Epithelial cell of alveolus of lung (primary cell): ENCODE data around the gene ACY1. TPM values are rescaled to one million over a fixed set of nuclear protein-coding genes. Genes with fewer than 3 reads are reported as not detected.

Experiments
- total RNA-seq: library from RNA; depleted of rRNA; stranded (reverse); fragments of >200 nt; gene quantifications from 2 replicates; pipeline ENCODE4 v1.2.1, GENCODE V29; 2015

The ACY1 gene
- 26.8 and 74.0 TPM in 2 replicates for total RNA-seq

DNA sequence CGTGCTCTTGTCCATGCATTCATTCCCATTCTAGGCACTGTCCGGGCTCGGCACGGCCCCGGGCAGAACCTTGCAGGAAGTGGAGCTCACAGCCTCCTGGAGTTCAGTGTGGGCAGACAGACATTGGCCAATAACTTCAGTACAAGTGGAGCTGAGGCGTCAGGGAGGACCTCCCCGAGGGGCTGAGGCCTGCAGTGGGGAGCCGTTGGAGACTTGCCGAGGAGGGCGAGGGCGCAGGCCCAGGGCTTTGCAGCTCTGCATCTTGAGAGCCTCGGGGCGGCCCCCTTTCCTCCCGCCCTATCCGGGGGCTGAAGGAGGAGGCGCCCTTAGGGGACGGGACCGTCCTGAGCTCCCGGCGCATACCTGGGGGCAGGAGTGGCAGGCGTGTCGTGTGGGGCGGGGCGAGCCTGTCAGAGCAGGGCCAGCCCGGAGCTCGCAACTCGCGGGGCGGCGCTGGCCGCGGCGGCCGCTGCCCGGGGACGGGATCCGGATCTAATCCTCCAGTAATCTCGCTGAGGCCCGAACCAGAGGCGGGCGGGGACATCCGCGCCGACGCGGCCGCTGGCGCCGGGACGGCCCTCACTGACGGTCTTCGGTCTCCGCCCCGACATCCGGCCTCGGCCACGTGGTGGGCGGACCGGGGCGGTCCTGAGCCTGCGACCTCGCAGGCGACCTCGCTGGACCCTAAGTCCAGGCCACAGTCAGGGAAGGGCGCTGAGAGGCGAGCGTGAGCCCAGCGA lies at the start of gene ACY1:
Gene ACY1, plus strand, starts transcription at position 698 of the 740 bp plus-strand sequence. CDS start 530 bp downstream, outside the sequence.

DNA sequence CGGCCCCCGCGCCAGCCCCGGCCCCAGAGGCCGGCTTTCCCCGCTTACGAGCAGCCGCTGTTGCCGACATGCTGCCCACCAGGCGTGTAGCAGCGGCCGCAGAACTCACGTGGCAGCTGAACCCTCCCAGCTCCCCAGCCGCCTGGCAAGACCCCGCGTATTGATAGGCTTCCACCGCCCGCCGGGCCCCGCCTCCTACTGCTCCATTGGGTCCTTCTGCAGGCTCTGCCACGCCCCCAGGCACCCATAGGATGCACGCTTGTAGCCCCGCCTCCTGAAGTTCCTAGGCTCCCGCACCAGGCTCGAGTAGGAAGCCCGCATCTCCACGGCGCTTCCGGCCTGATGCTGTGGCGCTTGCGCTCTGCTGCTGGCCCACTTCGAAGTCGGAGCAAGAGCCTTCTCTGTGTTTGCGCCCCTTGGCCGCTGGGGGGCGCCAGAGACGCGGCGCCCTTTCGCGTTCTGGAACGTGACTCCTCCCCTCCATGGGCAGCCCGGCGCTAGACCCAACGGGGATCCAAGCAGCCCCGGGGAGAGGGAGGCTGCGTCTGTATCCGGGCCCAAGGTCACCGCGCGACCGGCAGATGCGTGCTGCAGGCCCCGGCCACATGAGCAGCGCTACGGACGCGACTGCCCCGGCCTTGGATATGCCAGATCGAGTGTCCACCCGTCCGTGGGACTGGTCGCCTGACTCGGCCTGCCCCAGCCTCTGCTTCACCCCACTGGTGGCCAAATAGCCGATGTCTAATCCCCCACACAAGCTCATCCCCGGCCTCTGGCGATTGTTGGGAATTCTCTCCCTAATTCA lies 41.3 kb upstream of the ACY1 start, which contains the start of the genes PARP3 and RRP9:
Gene PARP3, plus strand, starts transcription at position 566 of the 805 bp plus-strand sequence. CDS start 993 bp downstream, outside the sequence.
Gene RRP9, minus strand, starts transcription at position 107 of the 805 bp plus-strand sequence. Its CDS starts 37 bp downstream, at position 70.

DNA sequence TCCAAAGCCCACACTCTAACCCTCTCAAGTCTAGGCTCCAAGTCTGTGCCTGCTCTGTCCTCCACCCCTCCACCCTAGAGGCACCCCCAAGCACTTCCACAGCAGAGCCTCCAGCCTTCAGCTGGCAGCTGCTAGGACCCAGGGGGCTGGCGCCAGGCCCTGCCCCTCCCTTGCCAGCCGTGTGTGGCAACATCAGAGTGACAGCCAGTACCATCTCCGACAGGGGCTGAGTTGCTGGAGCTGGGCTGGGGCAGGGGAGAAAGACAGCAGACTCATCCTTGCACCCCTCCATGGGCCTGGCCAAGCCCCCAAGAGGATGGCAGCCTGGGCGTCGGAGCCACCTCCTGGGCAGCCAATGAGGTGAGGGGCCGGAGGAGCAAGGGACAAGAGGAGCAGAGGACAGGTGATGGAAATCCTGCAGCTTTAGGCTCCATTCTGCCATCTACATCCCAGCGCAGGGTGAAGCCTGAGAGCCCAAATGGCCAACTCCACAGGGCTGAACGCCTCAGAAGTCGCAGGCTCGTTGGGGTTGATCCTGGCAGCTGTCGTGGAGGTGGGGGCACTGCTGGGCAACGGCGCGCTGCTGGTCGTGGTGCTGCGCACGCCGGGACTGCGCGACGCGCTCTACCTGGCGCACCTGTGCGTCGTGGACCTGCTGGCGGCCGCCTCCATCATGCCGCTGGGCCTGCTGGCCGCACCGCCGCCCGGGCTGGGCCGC lies 28.0 kb upstream of the ACY1 start, which contains the start of gene GPR62:
Gene GPR62, plus strand, starts transcription at position 207 of the 718 bp plus-strand sequence. Its CDS starts 272 bp downstream, at position 479.

DNA sequence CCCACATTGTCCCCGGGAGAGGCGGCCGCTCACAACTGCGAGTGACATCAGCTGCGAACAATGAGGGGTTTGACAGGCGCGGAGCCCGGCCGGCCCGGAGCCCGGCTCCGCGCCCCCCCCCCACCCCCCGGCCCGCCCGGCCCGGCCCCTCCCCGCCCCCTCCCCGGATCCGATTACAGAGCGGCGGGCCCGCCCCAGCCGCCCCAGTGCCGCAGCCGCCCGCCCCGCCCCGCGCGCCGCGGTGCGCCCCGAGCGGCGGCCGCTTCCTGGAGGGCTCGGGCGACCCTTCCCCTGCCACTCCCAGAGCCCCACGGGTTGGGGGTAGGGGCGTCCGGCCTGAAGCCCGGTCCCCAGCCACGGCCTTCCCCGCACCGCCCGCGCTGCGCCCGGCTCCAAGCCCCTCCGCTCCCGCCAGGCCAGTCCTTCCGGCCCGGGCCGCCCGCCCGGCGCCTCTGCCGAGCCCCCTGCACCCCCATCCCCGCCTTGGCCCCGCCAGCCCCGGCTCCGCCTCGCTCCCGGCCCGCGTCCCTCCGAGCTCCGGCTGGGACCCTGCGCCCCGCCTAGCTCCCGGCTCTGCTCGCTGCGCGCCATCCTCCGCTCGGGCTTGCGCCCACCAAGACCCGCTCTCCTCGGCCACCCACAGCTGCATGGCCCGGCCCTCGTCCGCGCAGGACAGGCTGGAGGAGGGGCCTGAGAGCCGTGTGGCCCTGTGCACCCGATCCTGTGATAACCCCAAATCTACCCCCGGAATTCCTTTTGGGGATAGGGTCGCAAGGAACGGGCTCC lies 15.8 kb upstream of the ACY1 start, which contains the start of gene PCBP4:
Gene PCBP4, minus strand, starts transcription at position 71 of the 786 bp plus-strand sequence. CDS start 6,214 bp downstream, outside the sequence.

DNA sequence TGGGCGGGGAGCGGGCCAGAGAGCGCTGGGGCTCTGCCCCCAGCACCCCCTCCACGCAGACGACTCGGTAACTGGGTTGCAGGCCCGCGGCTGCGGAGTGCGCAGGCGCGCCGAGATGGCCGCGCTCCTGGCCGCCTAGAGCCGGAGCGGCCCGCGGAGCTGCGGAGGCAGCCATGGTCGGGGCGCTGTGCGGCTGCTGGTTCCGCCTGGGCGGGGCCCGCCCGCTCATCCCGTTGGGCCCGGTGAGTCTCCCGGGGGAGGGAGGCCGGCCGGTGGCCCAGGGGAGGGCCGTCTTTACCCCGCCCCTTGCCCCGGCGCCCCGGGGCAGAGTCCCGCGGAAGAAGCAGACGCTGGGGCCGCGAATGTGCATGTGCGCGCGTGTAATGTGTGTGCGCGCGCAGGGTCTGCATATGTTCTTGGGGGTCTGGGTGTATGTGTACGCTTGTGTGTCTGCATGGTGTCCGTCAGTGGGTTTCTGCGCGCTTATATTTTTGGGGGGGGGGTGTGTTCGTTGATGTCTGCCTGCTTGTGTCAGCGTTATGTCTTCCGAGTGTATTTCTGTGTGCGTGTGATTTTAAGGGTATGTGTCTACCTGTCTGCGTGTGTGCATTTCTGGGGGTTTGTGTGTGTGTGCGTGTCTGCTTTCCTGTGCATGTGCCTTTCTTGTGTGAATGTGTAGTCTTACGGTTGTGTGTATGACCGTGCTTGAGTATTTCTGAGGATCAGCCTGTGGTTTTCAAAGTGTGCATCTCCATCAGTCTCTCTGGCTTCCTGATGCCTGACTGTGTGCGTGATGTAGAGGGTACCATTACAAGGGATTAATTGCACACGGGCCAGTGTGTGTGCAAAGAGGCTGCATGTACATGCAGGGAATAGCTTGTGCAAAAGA lies 8.1 kb upstream of the ACY1 start, which contains the start of gene ABHD14A:
Gene ABHD14A, plus strand, starts transcription at position 102 of the 889 bp plus-strand sequence. Its CDS starts 72 bp downstream, at position 174.

DNA sequence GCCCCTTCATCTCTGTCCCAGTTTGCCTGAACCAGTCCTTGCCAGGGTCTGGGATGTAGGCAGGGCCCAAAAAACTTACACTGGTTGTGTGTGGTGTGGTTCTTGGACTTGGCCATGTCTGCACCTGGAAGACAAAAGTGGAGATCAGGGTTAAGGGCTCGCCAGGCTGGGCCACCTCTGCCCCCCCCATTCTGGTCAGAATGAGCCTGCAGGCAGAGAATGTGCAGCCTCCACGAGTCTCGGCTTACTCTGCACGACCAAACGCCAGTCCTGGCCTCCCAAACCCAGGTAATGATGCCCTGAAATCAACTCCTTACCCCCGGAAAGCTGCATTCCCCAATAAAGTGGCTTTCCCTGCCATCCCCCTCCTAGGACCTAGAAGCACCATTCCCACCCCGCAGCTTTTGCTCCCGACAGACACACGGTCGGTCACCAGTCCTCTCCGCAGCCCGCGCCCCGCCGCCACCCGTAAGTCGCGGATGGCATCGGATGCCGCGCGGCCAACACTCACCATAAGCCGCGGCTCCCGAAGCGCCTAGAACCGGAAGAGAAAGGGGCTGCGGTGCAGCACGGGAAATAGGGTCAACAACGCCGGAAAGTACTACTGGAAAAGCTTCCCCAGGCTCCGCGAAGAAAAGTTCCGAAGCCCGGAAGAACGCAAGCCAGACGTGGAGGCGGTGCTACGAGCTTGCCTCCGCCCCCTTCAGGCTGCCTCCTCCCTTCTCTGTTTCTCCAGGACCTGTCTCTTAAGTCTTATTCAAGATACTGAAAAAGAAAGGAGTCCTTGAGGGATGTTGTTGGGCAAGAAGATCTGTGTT lies 12.2 kb downstream of the ACY1 start, which contains the start of gene RPL29:
Gene RPL29, minus strand, starts transcription at position 550 of the 818 bp plus-strand sequence. Its CDS starts 434 bp downstream, at position 116.

Other genes starting within 250 kb of the ACY1 start
- gene IQCF6, start 204.3 kb upstream of the ACY1 start, total RNA-seq = not detected in 2 replicates
- not detected in 2 replicates for gene IQCF2, start 121.9 kb upstream of the ACY1 start, total RNA-seq
- not detected in 2 replicates for gene IQCF5, start 107.9 kb upstream of the ACY1 start, total RNA-seq
- not detected in 2 replicates for gene IQCF1, start 80.2 kb upstream of the ACY1 start, total RNA-seq
- 8.6 and 25.5 TPM in 2 replicates for gene RRP9, start 41.6 kb upstream of the ACY1 start, total RNA-seq
- gene PARP3, start 41.2 kb upstream of the ACY1 start, total RNA-seq = 6.7 and 9.4 TPM in 2 replicates
- 0.08 TPM in 1 of 2 replicates, not detected in the other for gene GPR62, start 28.2 kb upstream of the ACY1 start, total RNA-seq
- gene PCBP4, start 16.1 kb upstream of the ACY1 start, total RNA-seq = 55.6 and 129 TPM in 2 replicates
- 54.2 and 86.1 TPM in 2 replicates for gene ABHD14B, start 9.5 kb upstream of the ACY1 start, total RNA-seq
- 20.4 and 21.6 TPM in 2 replicates for gene ABHD14A, start 8.5 kb upstream of the ACY1 start, total RNA-seq
- gene RPL29, start 12.4 kb downstream of the ACY1 start, total RNA-seq = 2,354 and 3,771 TPM in 2 replicates
- 9.6 and 14.2 TPM in 2 replicates for gene DUSP7, start 73.0 kb downstream of the ACY1 start, total RNA-seq
- 4.1 and 8.7 TPM in 2 replicates for gene POC1A, start 170.9 kb downstream of the ACY1 start, total RNA-seq
- 45.6 and 45.7 TPM in 2 replicates for gene ALAS1, start 214.6 kb downstream of the ACY1 start, total RNA-seq
- not detected in 2 replicates for gene TLR9, start 242.1 kb downstream of the ACY1 start, total RNA-seq